ENCODE data around the gene ROM1. TPM values are rescaled to one million over a fixed set of nuclear protein-coding genes. Genes with fewer than 3 reads are reported as not detected.

The ROM1 gene
- total RNA-seq, 4 donors from 2014 or later, result 3.0 to 18.3 (median 10.7) TPM

DNA sequence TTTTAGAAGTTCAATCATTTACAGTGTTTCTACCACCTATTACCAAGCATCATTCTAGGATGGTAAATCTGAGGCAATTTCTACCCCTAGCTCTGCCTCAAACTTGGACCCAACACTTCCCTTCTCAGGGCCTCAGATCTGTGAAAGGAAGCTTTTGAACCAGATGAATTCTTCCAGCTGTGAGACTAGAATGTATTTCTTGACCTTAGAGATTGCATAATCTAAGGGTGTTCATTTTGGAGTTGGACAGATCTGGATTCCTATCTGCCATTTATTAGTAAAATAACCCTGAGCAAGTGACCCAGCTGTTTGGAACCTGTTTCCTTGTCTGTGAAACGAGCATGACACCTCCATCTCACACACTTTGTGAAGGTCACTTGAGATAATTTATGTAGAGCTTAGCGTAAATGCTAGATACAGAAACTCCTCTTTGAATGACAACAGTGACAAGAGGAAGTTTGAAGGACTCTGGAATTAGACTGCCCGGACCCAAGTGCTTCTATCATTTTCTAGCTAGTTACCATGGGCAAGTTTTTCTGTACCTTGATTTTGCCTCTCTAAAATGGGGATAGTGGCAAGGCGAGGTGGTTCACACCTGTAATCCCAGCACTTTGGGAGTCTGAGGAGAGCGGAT, 43.9 kb downstream of the ROM1 start:
- 48 to 60% methylated on average over 2 to 3 of the region's 5 CpGs for WGBS, 2 donors (ENCODE audit: low coverage in 1 of 2)
- no peak for ATAC-seq

DNA sequence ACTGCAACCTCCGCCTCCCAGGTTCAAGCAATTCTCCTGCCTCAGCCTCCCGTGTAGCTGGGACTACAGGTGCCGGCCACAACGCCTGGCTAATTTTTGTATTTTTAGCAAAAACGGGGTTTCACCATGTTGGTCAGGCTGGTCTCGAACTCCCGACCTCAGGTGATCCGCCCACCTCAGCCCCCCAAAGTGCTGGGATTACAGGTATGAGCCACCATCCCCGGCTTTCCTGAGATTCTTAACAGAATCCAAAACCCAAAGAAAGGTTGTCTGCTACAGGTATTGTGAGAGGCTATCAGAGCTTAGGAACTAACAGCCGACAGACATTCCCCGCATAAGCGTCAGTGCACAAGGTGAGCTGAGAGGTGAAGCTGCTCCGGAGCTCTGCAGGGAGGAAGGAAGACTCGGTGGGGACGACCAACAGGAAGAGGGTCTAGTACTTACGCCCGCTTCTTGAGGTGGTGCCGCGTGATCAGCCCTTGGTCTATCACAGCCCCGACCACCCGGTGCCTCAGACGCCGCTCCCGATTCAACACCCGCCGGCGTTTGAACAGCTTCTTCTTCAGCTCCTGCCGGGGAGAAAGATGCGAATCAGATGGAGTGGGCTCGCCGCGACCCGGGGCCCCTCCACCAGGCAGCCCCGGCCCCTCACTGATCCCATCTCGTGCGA, 51.5 kb downstream of the ROM1 start:
- TF ChIP-seq, protein P1, sequence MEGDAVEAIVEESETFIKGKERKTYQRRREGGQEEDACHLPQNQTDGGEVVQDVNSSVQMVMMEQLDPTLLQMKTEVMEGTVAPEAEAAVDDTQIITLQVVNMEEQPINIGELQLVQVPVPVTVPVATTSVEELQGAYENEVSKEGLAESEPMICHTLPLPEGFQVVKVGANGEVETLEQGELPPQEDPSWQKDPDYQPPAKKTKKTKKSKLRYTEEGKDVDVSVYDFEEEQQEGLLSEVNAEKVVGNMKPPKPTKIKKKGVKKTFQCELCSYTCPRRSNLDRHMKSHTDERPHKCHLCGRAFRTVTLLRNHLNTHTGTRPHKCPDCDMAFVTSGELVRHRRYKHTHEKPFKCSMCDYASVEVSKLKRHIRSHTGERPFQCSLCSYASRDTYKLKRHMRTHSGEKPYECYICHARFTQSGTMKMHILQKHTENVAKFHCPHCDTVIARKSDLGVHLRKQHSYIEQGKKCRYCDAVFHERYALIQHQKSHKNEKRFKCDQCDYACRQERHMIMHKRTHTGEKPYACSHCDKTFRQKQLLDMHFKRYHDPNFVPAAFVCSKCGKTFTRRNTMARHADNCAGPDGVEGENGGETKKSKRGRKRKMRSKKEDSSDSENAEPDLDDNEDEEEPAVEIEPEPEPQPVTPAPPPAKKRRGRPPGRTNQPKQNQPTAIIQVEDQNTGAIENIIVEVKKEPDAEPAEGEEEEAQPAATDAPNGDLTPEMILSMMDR (IDR thresholded peaks at IDR 0.05), result no peak
- no peak for TF ChIP-seq POLR2AphosphoS5 (IDR thresholded peaks at IDR 0.05)
- TF ChIP-seq POLR2A (IDR thresholded peaks at IDR 0.05), result no peak
- TF ChIP-seq EP300 (IDR thresholded peaks at IDR 0.05), result no peak

More for the DNA sequence above, 43.9 kb downstream of the ROM1 start:
- TF ChIP-seq, protein P1 (IDR thresholded peaks at IDR 0.05), result no peak
- TF ChIP-seq POLR2AphosphoS5 (IDR thresholded peaks at IDR 0.05), result no peak
- TF ChIP-seq POLR2A (IDR thresholded peaks at IDR 0.05), result no peak
- TF ChIP-seq EP300 (IDR thresholded peaks at IDR 0.05), result no peak
- H3K27ac ChIP-seq, result no peak overlapping the region
- no peaks in the 10 kb centered on the region for H3K9me3 ChIP-seq
- H3K4me3 ChIP-seq, result no peak overlapping the region
- no peaks in the 10 kb centered on the region for H3K27me3 ChIP-seq
- H3K4me1 ChIP-seq, result peaks cover 0 to 9% (median 7%) of the 10 kb centered on the region in 3 donors
- peaks cover 0 to 6% of the 10 kb centered on the region in 2 donors for H3K36me3 ChIP-seq

More for the DNA sequence above, 51.5 kb downstream of the ROM1 start:
- peaks cover 5 to 49% (median 19%) of the 10 kb centered on the region in 3 donors for H3K4me1 ChIP-seq
- H3K9me3 ChIP-seq, result no peaks in the 10 kb centered on the region
- WGBS, 2 donors (ENCODE audit: low coverage in 1 of 2), result 6 to 17% methylated on average over 3 to 8 of the region's 36 CpGs
- peaks cover 0 to 29% of the 10 kb centered on the region in 2 donors for H3K36me3 ChIP-seq
- peak; percentile 47 for ATAC-seq
- H3K27me3 ChIP-seq, result no peaks in the 10 kb centered on the region
- H3K4me3 ChIP-seq, result peak overlapping the region; percentile 71 to 87
- H3K27ac ChIP-seq, result peak overlapping the region; percentile 77 to 96 (median 94)

Small RNA genes within 50 kb of the gene (small RNA-seq; reads per million reads assigned to genes)
- gene AP001458.1 (0 reads per million in 4 donors), gene MIR6747 (0 to 0.26 (median 0) reads per million in 4 donors)

Other genes with a start within 250 kb of the ROM1 start
- not detected for gene SCGB1A1, start 194.2 kb upstream of the ROM1 start, total RNA-seq
- 1,000 to 10,000 TPM; 1,348 to 2,181 (median 1,745) TPM for gene AHNAK, start 66.5 kb upstream of the ROM1 start, total RNA-seq
- 1,000 to 10,000 TPM; 1,070 to 1,712 (median 1,374) TPM for gene EEF1G, start 39.4 kb upstream of the ROM1 start, total RNA-seq
- 1 to 10 TPM; 3.8 to 9.6 (median 7.6) TPM for gene TUT1, start 21.7 kb upstream of the ROM1 start, total RNA-seq
- 10 to 100 TPM; 67.9 to 88.7 (median 85.6) TPM for gene MTA2, start 11.4 kb upstream of the ROM1 start, total RNA-seq
- gene EML3, start 482 bp upstream of the ROM1 start, total RNA-seq, result 10 to 100 TPM; 25.4 to 36.7 (median 31.9) TPM
- gene B3GAT3, start 8.7 kb downstream of the ROM1 start, total RNA-seq, result 10 to 100 TPM; 11.4 to 25.8 (median 22.4) TPM
- gene GANAB, start 33.4 kb downstream of the ROM1 start, total RNA-seq, result 100 to 1,000 TPM in 3 of 4 donors, 10 to 100 TPM in 1; 87.8 to 151 (median 134) TPM
- gene INTS5, start 40.0 kb downstream of the ROM1 start, total RNA-seq, result 10 to 100 TPM; 12.6 to 19.0 (median 14.5) TPM
- gene C11orf98, start 52.0 kb downstream of the ROM1 start, total RNA-seq, result 10 to 100 TPM; 19.3 to 39.5 (median 26.8) TPM
- gene CSKMT, start 52.1 kb downstream of the ROM1 start, total RNA-seq, result 10 to 100 TPM in 1 of 4 donors, 1 to 10 TPM in 3; 2.0 to 18.6 (median 7.3) TPM
- 10 to 100 TPM in 1 of 4 donors, 1 to 10 TPM in 3; 7.3 to 10.1 (median 8.4) TPM for gene UQCC3, start 58.4 kb downstream of the ROM1 start, total RNA-seq
- 1 to 10 TPM; 1.2 to 3.9 (median 2.2) TPM for gene LBHD1, start 59.0 kb downstream of the ROM1 start, total RNA-seq
- gene UBXN1, start 65.8 kb downstream of the ROM1 start, total RNA-seq, result 100 to 1,000 TPM; 162 to 185 (median 174) TPM
- 10 to 100 TPM; 20.1 to 42.1 (median 32.1) TPM for gene LRRN4CL, start 76.3 kb downstream of the ROM1 start, total RNA-seq
- 10 to 100 TPM; 25.7 to 37.8 (median 29.2) TPM for gene BSCL2, start 94.2 kb downstream of the ROM1 start, total RNA-seq
- gene GNG3, start 94.4 kb downstream of the ROM1 start, total RNA-seq, result not detected
- gene HNRNPUL2, start 114.2 kb downstream of the ROM1 start, total RNA-seq, result 10 to 100 TPM; 24.2 to 43.7 (median 31.0) TPM
- 10 to 100 TPM; 12.5 to 20.5 (median 19.8) TPM for gene TTC9C, start 115.2 kb downstream of the ROM1 start, total RNA-seq
- 10 to 100 TPM in 3 of 4 donors, 1 to 10 TPM in 1; 8.8 to 15.8 (median 12.3) TPM for gene ZBTB3, start 140.9 kb downstream of the ROM1 start, total RNA-seq
- gene POLR2G, start 148.3 kb downstream of the ROM1 start, total RNA-seq, result 10 to 100 TPM; 34.4 to 49.5 (median 39.5) TPM
- gene TAF6L, start 158.1 kb downstream of the ROM1 start, total RNA-seq, result 10 to 100 TPM in 3 of 4 donors, 1 to 10 TPM in 1; 5.5 to 23.4 (median 14.5) TPM
- gene TMEM179B, start 174.1 kb downstream of the ROM1 start, total RNA-seq, result 10 to 100 TPM; 25.8 to 50.7 (median 33.9) TPM
- gene TMEM223, start 178.7 kb downstream of the ROM1 start, total RNA-seq, result 10 to 100 TPM; 17.0 to 25.8 (median 19.1) TPM
- 10 to 100 TPM; 33.2 to 72.3 (median 57.2) TPM for gene NXF1, start 192.2 kb downstream of the ROM1 start, total RNA-seq
- gene STX5, start 218.8 kb downstream of the ROM1 start, total RNA-seq, result 10 to 100 TPM; 23.3 to 31.6 (median 27.8) TPM
- not detected for gene TEX54, start 219.6 kb downstream of the ROM1 start, total RNA-seq
- 10 to 100 TPM; 26.6 to 46.8 (median 39.3) TPM for gene WDR74, start 226.3 kb downstream of the ROM1 start, total RNA-seq

Data from gastroesophageal sphincter (tissue), 4 donors.